Inferior parietal cortex (tissue), 1 donor: ENCODE measurements around the gene RASA4B.
"Not testable (repeated sequence)": the region's sequence is repeated elsewhere in the genome, so short reads cannot be mapped to it uniquely, and the experiment has no call there.

Experiments
- DNase-seq: peaks from one replicate; pipeline ENCODE4 v3.0.0-alpha.2; 2016; ENCODE audit errors: extremely low spot score

Gene RASA4B

DNA sequence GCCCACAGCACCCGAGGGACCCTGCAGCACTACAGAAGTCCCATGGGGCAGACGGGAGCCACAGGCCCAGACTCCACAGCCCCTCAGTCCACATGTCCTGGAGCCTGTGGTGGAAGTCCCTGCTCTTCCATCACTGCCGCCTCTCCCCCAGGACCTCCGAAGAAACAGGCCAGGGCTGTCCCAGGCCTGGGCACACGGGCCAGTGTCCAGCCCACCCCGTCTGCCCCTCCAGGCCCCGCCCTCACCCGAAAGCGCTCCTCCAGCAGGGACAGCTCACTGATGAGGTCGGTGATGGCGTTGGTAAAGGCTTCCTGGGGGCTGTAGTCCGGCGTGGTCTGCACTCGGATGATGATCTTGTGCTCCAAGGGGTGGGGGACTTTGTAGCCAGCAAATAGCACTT lies 43.5 kb downstream of the RASA4B start:
- not testable (repeated sequence) for DNase-seq

DNA sequence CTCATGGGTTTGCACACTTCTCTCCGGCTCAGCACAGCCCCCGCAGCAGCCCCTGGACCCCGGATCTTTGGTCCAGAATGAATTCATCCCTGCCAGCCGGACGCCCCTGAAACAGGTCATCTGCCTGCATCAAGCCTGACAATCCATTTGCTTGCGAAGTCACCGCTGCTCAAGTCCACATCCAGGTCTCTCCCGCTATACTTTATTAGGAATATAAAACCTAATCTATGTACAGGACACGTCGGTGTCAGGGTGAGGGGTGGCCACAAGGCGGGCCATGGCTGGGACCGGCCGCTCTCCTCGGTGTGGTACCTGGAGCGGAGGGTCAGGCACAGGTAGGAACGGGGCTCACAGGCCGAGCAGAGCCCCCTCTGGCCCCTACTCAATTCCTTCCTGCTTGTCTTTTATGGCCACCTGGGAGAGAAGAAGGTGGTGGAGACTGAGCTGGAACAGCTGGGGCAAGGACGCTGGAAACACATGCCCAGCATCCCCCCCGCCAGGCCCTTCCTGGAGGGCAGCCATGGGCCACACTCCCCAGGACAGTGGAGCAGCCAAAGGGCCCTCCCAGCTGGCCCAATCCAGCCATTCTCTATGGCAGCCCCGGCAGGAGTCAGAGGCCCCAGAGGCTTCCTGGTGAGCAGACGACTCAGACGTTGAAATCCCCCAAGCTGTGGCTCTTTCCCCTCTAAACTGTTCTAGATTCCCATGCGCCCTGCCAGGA lies 44.1 kb downstream of the RASA4B start:
- no peak for DNase-seq

DNA sequence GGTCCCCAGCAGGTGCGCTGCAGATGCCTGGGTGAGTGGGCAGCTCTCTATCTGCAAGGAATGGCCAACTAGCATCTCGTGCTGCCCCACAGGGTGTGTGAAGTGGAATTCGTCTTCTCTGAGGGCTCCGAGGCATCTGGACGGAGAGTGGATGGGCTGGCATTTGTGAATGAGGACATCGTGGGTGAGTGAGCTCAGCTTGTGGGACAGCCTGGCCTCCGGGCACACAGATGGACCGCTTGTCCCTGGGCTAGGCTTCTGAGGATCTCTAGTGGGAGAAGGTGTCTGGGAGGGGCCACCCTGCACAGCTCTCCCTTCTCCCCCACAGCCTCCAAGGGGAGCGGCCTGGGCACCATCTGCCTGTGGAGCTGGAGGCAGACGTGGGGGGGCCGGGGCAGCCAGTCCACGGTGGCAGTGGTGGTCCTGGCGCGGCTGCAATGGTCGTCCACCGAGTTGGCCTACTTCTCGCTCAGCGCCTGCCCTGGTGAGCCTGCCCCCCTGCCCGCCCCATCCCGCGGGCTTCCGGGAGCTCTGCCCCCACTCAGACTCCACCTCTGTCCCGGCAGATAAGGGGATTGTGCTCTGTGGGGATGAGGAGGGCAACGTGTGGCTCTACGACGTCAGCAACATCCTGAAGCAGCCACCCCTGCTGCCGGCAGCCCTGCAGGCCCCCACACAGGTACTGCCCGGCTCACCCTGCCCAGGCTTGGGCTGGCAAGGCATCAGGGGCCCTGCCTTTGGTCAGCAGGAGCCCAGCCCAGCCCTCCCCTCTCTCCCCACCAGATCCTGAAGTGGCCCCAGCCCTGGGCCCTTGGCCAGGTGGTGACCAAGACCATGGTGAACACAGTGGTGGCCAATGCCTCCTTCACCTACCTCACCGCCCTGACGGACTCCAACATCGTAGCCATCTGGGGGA lies 45.2 kb downstream of the RASA4B start:
- DNase-seq = no peak

DNA sequence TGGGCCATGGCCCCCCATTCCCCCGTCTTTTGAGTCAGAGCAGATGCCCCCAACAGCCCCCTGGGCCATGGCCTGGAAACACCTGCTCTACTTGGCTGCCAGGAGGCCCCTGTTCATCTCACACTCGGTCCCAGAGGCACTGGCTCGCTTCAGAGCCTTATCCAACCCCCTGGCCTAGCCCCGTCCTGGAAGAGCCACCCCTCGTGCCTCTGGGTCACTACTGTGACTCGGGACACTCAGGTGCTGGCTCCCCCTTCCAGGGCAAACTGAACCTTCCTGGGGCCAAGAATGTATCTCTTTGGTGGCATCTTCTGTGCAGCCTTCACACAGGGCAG lies 45.8 kb downstream of the RASA4B start:
- DNase-seq = no peak

DNA sequence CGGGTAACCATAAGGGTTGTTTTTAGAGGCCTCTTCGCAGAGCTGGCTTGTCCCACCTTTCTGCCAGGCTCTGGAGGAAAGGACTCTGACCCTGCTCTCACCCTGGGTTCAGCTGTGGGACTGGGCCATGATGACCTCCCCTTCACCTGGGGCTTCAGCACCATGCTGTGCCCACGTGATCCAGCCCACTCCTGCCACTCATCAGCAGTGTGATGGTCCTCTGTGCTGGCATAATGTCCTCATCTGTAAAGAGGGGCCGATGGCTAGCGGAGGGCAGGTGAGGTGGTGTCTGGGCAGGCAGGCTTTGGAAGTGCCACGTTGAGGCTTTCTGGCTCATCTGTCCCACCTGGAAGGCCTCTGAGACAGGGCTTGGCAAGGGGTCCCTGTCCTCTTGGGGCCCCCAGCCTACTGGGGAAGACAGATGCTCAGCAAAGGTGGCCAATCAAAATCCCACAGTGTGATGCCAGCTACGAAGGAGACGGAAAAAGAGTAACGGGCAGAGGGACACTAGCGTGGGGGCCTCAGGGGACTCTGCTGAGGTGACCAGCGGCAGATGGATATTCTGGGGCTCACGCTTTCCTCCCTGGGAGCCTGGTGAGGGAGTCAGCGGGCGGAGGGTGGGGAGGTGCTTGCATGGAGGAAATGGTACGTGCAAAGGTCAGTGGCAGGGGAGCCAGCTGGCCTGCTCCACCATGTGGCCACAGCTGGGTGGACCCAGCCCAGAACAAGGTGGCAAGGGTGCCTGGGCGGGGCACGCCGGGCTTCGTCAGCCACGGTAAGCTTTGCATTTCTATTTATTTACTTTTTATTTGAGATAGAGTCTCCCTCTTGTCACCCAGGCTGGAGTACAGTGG lies 47.4 kb downstream of the RASA4B start:
- no peak for DNase-seq

DNA sequence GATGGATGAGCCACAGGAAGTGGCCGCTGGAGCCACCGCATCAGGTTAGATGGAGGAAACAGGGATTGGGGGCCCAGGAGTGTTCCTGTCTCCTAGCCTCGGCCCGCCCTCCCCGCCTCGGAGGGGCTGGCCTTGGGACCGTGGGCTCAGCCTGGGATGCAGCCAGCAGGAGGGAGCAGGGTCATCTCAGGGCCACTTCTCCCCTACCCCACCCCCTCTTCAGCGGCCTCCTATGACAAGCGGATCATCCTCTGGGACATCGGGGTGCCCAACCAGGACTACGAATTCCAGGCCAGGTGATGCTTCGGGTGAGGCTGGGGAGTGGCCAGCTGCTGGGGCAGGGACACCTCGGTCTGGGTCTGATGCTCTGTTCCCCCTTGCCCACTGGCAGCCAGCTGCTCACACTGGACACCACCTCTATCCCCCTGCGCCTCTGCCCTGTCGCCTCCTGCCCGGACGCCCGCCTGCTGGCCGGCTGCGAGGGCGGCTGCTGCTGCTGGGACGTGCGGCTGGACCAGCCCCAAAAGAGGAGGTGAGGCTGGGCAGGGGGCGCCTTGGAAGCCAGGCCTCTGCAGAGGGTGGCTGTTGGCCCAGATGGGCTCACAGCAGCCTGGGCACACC lies 48.1 kb downstream of the RASA4B start:
- DNase-seq = no peak

DNA sequence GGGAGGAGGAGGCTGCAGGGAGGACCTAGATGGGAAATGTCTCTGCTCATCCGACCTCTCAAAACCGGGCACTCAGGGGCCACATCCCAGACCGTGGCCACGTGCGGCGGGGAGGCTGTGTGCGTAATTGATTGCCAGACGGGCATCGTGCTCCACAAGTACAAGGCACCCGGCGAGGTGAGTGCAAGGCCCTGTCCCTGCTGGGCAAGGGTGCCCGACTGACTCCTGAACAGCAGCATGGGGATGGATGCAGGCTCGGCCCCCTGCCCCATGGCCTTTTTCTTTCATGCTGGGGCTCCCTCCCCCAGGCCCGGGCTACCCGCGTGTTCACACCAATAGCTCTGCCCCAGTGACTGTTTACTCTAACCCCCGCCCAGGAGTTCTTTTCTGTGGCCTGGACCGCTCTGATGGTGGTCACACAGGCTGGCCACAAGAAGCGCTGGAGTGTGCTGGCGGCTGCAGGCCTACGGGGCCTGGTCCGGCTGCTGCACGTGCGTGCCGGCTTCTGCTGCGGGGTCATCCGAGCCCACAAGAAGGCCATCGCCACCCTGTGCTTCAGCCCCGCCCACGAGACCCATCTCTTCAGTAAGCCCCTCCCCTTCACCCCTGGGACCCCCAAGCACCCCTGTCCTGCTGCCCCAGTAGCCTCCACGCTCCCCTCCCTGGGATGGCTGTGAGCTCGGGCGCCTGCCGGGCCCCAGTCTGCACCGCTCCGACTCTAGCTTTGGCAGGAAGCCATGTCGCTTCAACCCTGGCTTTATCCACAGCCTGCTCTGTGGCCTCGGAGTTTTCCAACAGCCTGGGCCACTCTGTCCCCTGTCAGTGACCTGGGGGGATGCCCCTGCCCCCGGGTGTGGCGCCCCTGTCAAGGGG lies 48.9 kb downstream of the RASA4B start:
- DNase-seq = no peak

DNA sequence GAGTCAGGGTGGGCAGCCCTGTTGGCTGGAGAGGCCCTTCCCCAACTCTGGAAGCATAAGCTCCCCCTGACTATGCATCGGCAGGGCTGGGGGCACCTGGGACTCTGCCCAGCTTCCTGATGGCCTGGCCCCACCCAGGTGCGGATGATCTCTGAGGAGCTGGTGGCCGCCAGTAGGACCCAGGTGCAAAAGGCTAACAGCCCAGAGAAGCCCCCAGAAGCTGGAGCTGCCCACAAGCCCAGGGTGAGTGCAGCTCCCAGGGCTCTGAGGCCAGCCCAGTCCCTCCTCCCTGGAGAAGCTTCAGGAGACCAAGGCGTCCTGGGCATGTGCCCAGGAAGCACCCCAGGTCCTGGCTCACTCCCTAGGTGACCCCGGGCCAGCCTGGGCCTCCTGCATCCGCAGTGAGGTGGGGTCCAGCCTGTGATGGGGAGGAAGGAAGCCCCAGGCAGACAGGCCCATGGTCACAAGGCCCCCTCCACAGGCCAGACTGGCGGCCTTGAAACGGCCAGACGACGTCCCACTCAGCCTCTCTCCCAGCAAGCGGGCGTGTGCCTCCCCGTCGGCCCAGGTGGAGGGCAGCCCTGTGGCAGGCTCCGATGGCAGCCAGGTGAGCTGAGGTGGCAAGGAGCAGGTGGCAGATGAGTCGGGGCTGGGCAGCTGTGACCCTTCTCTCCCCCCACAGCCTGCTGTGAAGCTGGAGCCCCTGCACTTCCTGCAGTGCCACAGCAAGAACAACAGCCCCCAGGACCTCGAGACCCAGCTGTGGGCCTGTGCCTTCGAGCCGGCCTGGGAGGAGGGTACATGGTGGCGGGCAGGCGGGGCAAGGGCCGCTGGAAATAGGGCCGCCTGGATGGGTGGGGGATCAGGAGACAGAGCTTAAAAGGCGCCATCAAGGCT lies 49.7 kb downstream of the RASA4B start:
- no peak for DNase-seq

DNA sequence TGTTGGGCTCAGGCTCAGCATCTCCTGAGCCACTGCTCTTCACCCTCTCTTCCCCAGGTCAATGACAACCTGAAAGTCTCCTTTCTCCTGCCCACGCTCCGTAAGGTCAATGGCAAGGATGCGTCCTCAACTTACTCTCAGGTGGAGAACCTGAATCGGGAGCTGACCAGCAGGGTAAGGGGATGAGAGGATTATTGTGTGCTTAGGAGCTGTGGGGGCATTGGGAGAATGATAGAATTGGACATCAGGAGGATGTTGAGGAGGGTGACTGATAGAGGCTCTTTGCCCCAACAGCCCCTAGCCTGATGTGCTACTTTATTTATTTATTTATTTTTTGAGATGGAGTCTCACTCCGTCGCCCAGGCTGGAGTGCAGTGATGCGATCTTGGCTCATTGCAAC lies 51.5 kb downstream of the RASA4B start:
- DNase-seq = no peak

DNA sequence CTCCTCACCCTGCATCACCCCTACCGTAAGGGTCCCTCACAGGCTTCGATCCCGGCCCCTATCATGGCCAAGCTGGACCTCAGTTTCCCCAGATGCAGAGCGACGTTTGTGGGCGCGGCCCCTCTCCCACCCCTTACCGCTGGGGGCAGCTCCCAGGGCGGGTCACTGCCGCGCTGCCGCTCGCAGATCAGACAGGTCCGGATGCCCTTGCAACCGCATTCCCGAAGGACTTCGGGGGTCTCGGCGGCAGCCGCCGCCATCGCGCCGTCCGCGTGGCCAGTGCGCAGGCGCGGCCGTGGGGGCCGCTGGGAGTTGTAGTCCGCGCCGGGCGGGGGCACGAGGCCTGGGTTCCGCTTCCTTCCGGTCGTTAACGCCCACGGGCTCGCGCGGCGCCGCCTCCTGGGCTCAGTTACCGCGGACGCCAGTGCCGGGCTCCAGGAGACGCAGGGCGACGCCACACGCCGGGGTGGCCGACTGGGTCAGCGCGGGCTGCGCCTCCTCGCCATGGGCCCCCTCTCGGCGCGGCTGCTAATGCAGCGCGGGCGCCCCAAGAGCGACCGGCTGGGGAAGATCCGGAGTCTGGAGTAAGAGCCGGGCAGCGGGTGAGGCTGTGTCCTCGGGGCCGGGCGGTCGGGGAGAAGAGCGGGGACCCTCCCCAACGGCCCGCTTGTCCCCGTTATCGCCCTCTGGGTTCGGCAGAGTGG lies 52.8 kb downstream of the RASA4B start, which contains the start of the genes ALKBH4 and LRWD1:
Gene ALKBH4 (minus strand): TSS at position 287 of the 704 bp plus-strand sequence. CDS start 27 bp downstream, at position 260.
Gene LRWD1 (plus strand): TSS at position 408 of the 704 bp plus-strand sequence. CDS start 97 bp downstream, at position 505.
- DNase-seq = peak; percentile 91

DNA sequence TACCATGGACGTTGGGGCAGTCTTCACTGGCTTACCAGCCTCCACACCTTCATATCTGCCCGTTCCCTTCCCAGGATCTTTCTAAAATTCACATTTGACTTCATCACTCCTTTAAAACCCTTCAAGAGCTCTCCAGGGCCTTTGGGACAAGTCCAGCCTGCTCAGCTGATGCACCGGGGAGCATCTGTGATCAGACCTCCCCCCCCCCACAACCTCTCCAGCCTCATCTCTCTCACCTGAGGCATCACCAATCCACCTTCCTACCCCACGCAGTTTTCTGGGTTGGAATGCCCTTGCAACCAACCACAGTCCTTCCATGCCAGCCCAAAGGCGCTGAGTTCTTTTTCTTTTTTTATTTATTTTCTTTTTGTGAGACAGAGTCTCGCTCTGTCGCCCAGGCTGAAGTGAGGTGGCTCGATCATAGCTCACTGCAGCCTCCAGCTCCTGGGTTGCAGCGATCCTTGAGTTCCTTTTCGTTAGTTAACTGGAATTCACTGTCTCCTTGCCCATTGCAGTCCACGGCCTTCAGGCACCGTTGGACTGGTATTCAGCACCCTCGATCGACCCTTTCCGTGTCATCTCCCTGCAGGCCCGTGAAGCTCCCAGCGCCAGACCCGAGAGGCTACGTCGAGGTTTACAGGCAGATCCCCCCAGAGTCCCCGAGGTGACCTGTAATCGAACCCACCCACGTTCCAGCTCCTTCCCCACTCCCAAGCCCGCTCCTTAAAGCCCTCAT lies 53.6 kb downstream of the RASA4B start:
- DNase-seq = no peak

DNA sequence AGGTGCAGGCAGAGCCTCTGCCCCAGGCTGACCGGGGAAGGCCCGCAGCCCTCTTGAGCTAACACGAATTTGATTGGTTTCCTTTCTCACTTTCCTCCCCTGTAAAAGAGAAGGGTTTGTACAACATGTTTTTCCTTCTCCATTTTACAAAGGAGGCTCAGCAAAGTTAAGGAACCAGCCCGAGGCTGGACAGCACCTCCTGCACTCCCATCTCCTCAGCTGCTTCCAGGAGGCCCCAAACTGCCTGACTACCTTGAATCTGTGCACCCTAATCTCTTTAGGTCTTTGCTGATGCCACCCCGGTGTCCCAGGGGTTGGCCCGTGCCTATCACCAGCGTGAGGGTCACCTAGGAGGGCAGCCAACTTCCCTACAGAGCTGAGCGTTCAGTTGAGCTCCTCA lies 57.1 kb downstream of the RASA4B start:
- DNase-seq = no peak

DNA sequence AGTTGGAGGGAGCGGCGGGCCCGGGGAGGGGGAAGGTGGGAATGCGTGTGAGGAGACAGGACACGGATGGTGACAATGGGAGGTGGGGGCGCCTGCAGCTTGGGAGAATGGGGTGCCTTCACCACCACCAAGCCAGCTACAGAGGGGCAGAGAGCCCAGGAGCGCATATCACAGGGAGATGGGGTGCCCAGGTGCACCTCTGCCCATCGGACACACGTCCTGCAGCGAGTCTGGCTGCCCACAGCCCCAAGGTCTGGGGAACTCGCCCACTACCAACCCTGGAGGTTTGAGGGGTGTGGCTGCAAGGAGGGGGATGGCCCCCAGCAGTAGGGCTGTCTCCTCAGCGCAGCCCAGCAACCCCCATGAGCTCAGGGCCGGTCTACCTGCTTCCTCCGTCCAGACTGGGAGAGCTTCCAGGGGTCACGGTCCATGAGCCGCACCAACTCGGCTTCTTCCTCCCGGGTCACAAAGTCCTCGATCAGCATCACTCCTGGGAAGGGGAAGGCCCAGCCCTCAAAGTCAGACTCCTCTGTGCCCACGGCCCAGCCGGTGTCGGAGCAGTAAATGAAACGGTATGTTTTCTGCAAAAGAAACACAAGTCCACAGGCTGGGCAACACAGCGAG lies 58.2 kb downstream of the RASA4B start:
- no peak for DNase-seq

DNA sequence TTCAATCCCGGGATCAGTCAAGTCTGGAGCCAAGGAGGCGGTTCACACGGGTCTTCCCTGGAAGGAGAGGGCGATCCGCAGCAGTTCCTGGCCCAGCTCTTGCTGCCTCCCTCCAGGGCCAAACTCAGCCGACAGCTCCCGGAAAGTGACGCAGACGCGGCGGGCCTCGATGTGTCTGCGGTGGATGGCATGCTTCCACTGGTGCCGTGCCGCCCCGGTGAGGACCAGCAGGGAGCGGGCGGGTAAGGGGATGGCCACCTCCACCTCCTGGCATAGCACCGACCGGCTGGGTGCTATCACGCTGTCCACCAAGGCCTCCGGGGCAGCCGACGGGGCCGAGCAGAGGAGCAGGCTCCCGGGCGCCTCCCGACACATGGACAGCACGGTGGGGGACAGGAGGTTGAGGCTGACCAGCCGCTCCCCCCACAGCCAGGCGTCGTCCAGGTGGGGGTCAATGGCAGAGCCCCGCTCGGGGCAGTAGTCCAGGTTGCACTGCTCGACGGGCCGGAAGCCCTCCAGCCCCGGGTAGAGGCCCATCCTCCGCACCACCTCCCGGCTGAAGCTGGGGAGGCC lies 60.1 kb downstream of the RASA4B start:
- DNase-seq = no peak

DNA sequence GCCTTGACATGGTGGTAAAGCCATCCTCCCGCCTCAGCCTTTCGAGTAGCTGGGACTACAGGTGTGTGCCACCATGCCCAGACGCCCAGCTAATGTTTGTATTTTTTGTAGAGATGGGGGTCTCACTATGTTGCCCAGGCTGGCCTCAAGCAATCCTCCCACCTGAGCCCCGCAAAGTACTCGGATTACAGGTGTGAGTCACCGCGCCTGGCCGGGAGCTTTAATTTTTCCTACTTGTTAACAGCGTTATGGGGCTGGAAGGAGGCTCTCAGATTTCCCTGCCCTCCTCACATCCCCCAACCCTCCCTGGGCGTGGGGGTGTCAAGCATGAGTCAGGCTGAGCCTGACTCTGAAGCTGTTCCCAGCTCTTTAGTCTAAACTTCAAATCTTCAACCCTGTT lies 61.2 kb downstream of the RASA4B start:
- no peak for DNase-seq

DNA sequence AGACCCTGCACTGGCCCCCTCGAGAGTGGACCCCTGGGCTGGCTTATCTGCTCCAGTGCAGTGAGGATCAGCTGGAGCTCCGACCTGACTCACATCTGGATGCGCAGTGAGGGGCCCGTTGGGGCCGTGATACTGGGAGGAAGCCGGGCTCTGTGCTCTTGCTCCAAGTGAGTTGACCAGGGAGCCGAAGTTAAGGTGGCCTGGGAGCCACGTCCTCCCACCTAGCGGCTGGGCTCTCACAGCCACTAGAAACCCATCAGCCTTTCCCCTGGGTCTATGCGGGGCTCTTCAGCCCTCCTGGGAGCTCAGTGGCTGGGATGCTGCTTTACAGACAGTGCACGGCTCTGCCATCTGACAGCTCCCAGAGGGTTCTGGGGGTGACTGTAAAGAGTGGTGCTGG lies 62.0 kb downstream of the RASA4B start:
- DNase-seq = no peak

DNA sequence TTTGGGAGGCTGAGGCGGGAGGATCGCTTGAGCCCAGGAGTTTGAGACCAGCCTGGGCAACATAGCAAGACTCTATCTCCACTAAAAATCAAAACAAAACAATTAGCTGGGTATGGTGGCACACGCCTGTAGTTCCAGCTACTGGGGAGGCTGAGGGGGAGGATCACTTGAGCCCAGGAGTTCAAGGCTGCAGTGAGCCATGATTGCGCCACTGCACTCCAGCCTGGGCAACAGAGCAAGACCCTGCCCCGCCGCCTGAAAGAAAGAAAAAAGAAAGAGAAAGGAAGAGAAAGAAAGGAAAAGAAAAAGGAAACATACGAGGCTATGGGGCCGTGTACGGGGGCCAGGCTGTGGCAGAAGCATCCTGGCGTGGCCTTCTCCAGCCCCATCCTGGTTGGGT lies 62.6 kb downstream of the RASA4B start:
- DNase-seq = not testable (repeated sequence)
